B cell (primary cell): Measurements from ENCODE around the gene TBK1. TPM values are rescaled to one million over a fixed set of nuclear protein-coding genes. Genes with fewer than 3 reads are reported as not detected.

Experiments
- ATAC-seq: fragments of 200-7000 bp; cut with Tn5 transposase; one replicate; pipeline ENCODE4 v1.10.0; 2021; ENCODE audit warnings: low read depth, mild to moderate bottlenecking, moderate number of reproducible peaks, moderate library complexity
- CTCF ChIA-PET: fragments of 350-600 bp; sonication (Branson Sonifier 250); formaldehyde crosslinking; loops from one replicate; lab custom pipeline; 2021; ENCODE audit warnings: antibody characterized with exemption, inconsistent platforms; lab: Charles Lee
- POLR2A ChIA-PET: fragments of 350-600 bp; sonication (Branson Sonifier 250); formaldehyde crosslinking; loops from one replicate; lab custom pipeline; 2021; ENCODE audit warnings: antibody characterized with exemption; lab: Charles Lee
- DNase-seq: peaks from one replicate; pipeline ENCODE4 v3.0.0; 2013
- H2AFZ ChIP-seq: 2 replicates; pipeline ENCODE4 v1.6.1; 2012; ENCODE audit warnings: mild to moderate bottlenecking, low read depth, low read length; ENCODE audit not compliant: insufficient read depth, poor library complexity, severe bottlenecking
- H3K27ac ChIP-seq, 2 donors: 1 replicate in 1 of 2; 2 replicates in 1 of 2; pipeline ENCODE4 v1.5.1; 2012 to 2013; ENCODE audit warnings: low read length in 2 of 2, mild to moderate bottlenecking in 2 of 2, moderate library complexity in 1 of 2
- H3K27me3 ChIP-seq, 4 experiments: fragments of 200-600 bp in 1 of 4; sonication (generic) in 1 of 4; replicated peaks in 1 of 4; 1 replicate in 2 of 4; 2 replicates in 2 of 4; pipeline versions ENCODE4 v1.6.1 to v1.7.0; 2013 to 2016; ENCODE audit warnings: low read length in 3 of 4, mild to moderate bottlenecking in 2 of 4, mixed read lengths in 1 of 4, moderate library complexity in 1 of 4; ENCODE audit not compliant: insufficient read depth in 4 of 4, control insufficient read depth in 3 of 4; ENCODE audit errors: control extremely low read depth in 1 of 4
- H3K36me3 ChIP-seq, 2 experiments: replicated peaks in 1 of 2; 1 replicate in 1 of 2; 2 replicates in 1 of 2; pipeline versions ENCODE4 v1.6.1 to v1.7.1; 2013; ENCODE audit warnings: low read length in 1 of 2; ENCODE audit not compliant: insufficient read depth in 2 of 2, control insufficient read depth in 1 of 2; ENCODE audit errors: control extremely low read depth in 1 of 2, extremely low read depth in 1 of 2
- H3K4me1 ChIP-seq, 2 donors: fragments of 200-600 bp in 1 of 2; sonication (generic) in 1 of 2; 1 replicate in 1 of 2; 2 replicates in 1 of 2; pipeline versions ENCODE4 v1.5.1 to v1.6.1; 2013 to 2017; ENCODE audit warnings: low read length in 2 of 2; ENCODE audit not compliant: control insufficient read depth in 2 of 2, insufficient read depth in 2 of 2
- H3K4me2 ChIP-seq: replicated peaks from 2 replicates; pipeline ENCODE3; 2012; ENCODE audit warnings: mild to moderate bottlenecking, low read depth, low read length; ENCODE audit not compliant: poor library complexity, severe bottlenecking
- H3K4me3 ChIP-seq, 5 experiments: fragments of 200-600 bp in 1 of 5; sonication (generic) in 1 of 5; 1 replicate in 3 of 5; 2 replicates in 2 of 5; pipeline versions ENCODE4 v1.5.1 to v1.7.0; 2011 to 2016; ENCODE audit warnings: low read length in 4 of 5, mild to moderate bottlenecking in 4 of 5, low read depth in 2 of 5, control low read depth in 1 of 5, moderate library complexity in 1 of 5; ENCODE audit not compliant: insufficient read depth in 1 of 5; ENCODE audit errors: control extremely low read depth in 1 of 5, extremely low read depth in 1 of 5
- H3K79me2 ChIP-seq: fragments of 200-600 bp; sonication (generic); one replicate; pipeline ENCODE4 v1.6.0; 2016; ENCODE audit warnings: low read length; ENCODE audit not compliant: control insufficient read depth, insufficient read depth
- H3K9ac ChIP-seq: fragments of 200-600 bp; sonication (generic); 2 replicates; pipeline ENCODE4 v1.6.1; 2017; ENCODE audit warnings: mild to moderate bottlenecking, low read length, moderate library complexity
- H3K9me3 ChIP-seq, 3 donors: one replicate each; pipeline versions ENCODE4 v1.6.1 to v1.7.1; 2013; ENCODE audit warnings: low read length in 2 of 3; ENCODE audit not compliant: control insufficient read depth in 2 of 3, insufficient read depth in 1 of 3; ENCODE audit errors: control extremely low read depth in 1 of 3
- H4K20me1 ChIP-seq: 2 replicates; pipeline ENCODE4 v1.6.0; 2012; ENCODE audit warnings: mild to moderate bottlenecking, low read length; ENCODE audit not compliant: insufficient read depth, control insufficient read depth, poor library complexity, severe bottlenecking
- H3K27ac Mint-ChIP-seq: one replicate; pipeline ENCODE4 v1.8.0; 2021; ENCODE audit warnings: mixed read lengths
- H3K27me3 Mint-ChIP-seq: one replicate; pipeline ENCODE4 v1.8.0; 2021; ENCODE audit warnings: mixed read lengths
- H3K4me1 Mint-ChIP-seq: one replicate; pipeline ENCODE4 v1.8.0; 2021; ENCODE audit warnings: mixed read lengths
- H3K4me3 Mint-ChIP-seq: one replicate; pipeline ENCODE4 v1.8.0; 2021; ENCODE audit warnings: mixed read lengths
- H3K9me3 Mint-ChIP-seq: one replicate; pipeline ENCODE4 v1.8.0; 2022; ENCODE audit warnings: mixed read lengths; ENCODE audit not compliant: insufficient read depth
- CTCF ChIP-seq: fragments of 200-600 bp; IDR thresholded peaks from one replicate; pipeline ENCODE4 v1.8.0; 2022; ENCODE audit warnings: antibody characterized with exemption, mild to moderate bottlenecking
- EZH2 ChIP-seq: IDR thresholded peaks from 2 replicates; pipeline ENCODE4 v1.6.1; 2012; ENCODE audit warnings: borderline replicate concordance, low read depth, mild to moderate bottlenecking, moderate library complexity, low read length; ENCODE audit not compliant: insufficient read depth, poor library complexity, severe bottlenecking
- WGBS: methylation state at CpG from one replicate; pipeline ENCODE4 v1.1.5; 2013; ENCODE audit warnings: missing lambda C conversion rate; ENCODE audit not compliant: insufficient coverage; 5-methylcytosine and 5-hydroxymethylcytosine counted together
- intact Hi-C: fragments of 100-400 bp; cut with micrococcal nuclease; formaldehyde crosslinking; loops from one replicate; pipeline ENCODE4 v1.10.0; 2022
- polyA plus RNA-seq: library from polyadenylated mRNA; depleted of rRNA; stranded (reverse); fragments of >200 nt; gene quantifications from 2 replicates; pipeline ENCODE4 v1.2.3, GENCODE V29; 2012
- total RNA-seq, 2 donors: library from RNA; stranded (reverse); fragments of 120-200 nt in 1 of 2; gene quantifications; 1 replicate in 1 of 2; 2 replicates in 1 of 2; pipeline versions ENCODE4 v1.2.3 to v1.2.4, GENCODE V29; 2013 to 2022

The TBK1 gene
- total and polyA plus RNA-seq, 2 donors (not counting 1 experiment from before 2014, with no cell fraction given), result 10.4 to 46.9 TPM

- no peaks in the 10 kb centered on the region for H3K9me3 Mint-ChIP-seq
- ATAC-seq (peak; percentile 39), DNase-seq (peak; percentile 60)
- Histone ChIP-seq H3K27ac (peak overlapping the region; percentile 46 to 88), H3K36me3 (peaks cover 6 to 13% of the 10 kb centered on the region in 2 experiments), H3K4me3 (peak overlapping the region; percentile 9 to 57 (median 40)), H4K20me1 (no peaks in the 10 kb centered on the region), H3K4me1 (peaks cover 9 to 10% of the 10 kb centered on the region in 2 donors), H3K9me3 (no peaks in the 10 kb centered on the region), H3K79me2 (peaks cover 57% of the 10 kb centered on the region), H3K4me2 (peak overlapping the region; percentile 76), H3K9ac (peak overlapping the region; percentile 59), H3K27me3 (no peaks in the 10 kb centered on the region), H2AFZ (peak overlapping the region; percentile 78)
- no peaks in the 10 kb centered on the region for H3K27me3 Mint-ChIP-seq
- CTCF ChIA-PET, result no interaction called here
- POLR2A ChIA-PET, result no interaction called here
- no peak for TF ChIP-seq EZH2
- no peak for TF ChIP-seq CTCF
- intact Hi-C loops, result no loop called here
- peak overlapping the region; percentile 84 for H3K4me3 Mint-ChIP-seq
- H3K27ac Mint-ChIP-seq, result peak overlapping the region; percentile 85
- peaks cover 32% of the 10 kb centered on the region for H3K4me1 Mint-ChIP-seq
- no CpG with 5 or more reads among the region's 3 CpGs for WGBS
Observed at GRCh38 chr12:64459394-64459891, 7.5 kb downstream of the TBK1 start.

DNA sequence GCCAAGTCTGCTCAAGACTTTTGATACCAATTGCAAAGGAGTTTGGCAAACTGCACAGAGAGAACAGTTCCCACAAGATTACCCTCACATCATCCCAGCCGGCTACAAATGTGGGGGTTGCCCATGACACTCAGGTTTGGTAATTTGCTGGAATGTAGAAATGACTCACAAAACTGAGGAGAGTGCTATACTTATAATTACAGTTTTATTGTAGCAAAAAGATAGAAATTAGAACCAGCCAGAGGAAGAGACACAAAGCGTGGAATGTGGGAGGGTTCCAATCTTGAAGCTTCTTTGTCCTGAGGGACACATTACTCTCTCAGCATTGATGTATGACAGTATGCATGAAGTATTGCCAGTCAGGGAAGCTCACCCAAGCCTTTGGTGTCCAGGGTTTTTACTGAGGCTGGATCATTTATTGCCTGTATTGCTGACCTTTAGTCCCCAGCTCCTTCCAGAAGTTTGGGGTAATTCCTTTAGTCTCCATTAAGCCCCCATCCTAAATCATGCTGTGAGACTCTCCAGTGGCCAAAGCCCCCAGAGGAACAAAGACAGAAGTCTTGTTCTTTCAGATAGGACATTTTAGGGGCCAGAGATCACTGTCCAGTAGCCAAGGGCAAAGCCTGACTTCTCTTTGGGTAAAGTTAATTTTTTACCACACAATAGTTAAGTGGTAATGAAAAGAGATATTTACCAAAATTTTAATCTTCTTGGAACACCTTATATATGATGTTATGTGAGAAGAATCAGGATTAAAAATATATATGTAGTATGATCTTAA is 9.9 kb downstream of the TBK1 start:
- no peak overlapping the region for H3K4me3 Mint-ChIP-seq
- Histone ChIP-seq H4K20me1 (no peaks in the 10 kb centered on the region), H3K9me3 (no peaks in the 10 kb centered on the region), H3K9ac (no peak overlapping the region), H3K27me3 (no peaks in the 10 kb centered on the region), H2AFZ (no peak overlapping the region), H3K4me3 (no peak overlapping the region), H3K27ac (no peak overlapping the region), H3K4me2 (no peak overlapping the region), H3K4me1 (peaks cover 9 to 10% of the 10 kb centered on the region in 2 donors), H3K79me2 (peaks cover 37% of the 10 kb centered on the region), H3K36me3 (peaks cover 6 to 26% of the 10 kb centered on the region in 2 experiments)
- no peaks in the 10 kb centered on the region for H3K27me3 Mint-ChIP-seq
- intact Hi-C loops, result no loop called here
- ChIA-PET POLR2A (no interaction called here), CTCF (no interaction called here)
- WGBS, result no CpG with 5 or more reads among the region's 2 CpGs
- DNase-seq (no peak), ATAC-seq (no peak)
- H3K9me3 Mint-ChIP-seq, result no peaks in the 10 kb centered on the region
- TF ChIP-seq CTCF (no peak), EZH2 (no peak)
- H3K4me1 Mint-ChIP-seq, result peaks cover 23% of the 10 kb centered on the region
- no peak overlapping the region for H3K27ac Mint-ChIP-seq
